HEK293T (cell line): ENCODE measurements around the gene ADGRG1.

ENCODE experiments used
- CTCF ChIA-PET: fragments of 350-600 bp; formaldehyde crosslinking; extraction: SDS; loops from one replicate; lab custom pipeline; 2021; ENCODE audit warnings: antibody characterized with exemption, inconsistent platforms; lab: Yijun Ruan, JAX
- POLR2A ChIA-PET: fragments of 350-600 bp; formaldehyde crosslinking; extraction: SDS; loops from one replicate; lab custom pipeline; 2020; ENCODE audit warnings: antibody characterized with exemption, inconsistent platforms; lab: Yijun Ruan, JAX
- DNase-seq: peaks from one replicate; pipeline ENCODE4 v3.0.0; 2012; ENCODE audit warnings: mixed read lengths; ENCODE audit errors: extremely low spot score
- ARNT ChIP-seq: fragments of 450-650 bp; IDR thresholded peaks from 2 replicates; pipeline ENCODE4 v1.6.1; 2017; ENCODE audit warnings: mild to moderate bottlenecking
- BHLHE40 ChIP-seq: fragments of 450-650 bp; IDR thresholded peaks from 2 replicates; pipeline ENCODE4 v1.6.1; 2016; ENCODE audit warnings: mild to moderate bottlenecking, moderate library complexity, borderline replicate concordance
- CTBP1 ChIP-seq: fragments of 450-650 bp; IDR thresholded peaks from 2 replicates; pipeline ENCODE4 v1.6.1; 2016; ENCODE audit warnings: borderline replicate concordance
- ELF4 ChIP-seq: fragments of 450-650 bp; IDR thresholded peaks from 2 replicates; pipeline ENCODE4 v1.6.1; 2017; ENCODE audit warnings: antibody characterized with exemption
- FOXA1 ChIP-seq: fragments of 450-650 bp; IDR thresholded peaks from 2 replicates; pipeline ENCODE4 v1.6.1; 2016; ENCODE audit warnings: mild to moderate bottlenecking
- FOXK2 ChIP-seq: fragments of 450-650 bp; IDR thresholded peaks from 2 replicates; pipeline ENCODE4 v1.6.1; 2016; ENCODE audit warnings: mild to moderate bottlenecking
- FOXM1 ChIP-seq: fragments of 450-650 bp; IDR thresholded peaks from 2 replicates; pipeline ENCODE4 v1.6.1; 2017; ENCODE audit warnings: mild to moderate bottlenecking, borderline replicate concordance
- HDGF ChIP-seq: fragments of 450-650 bp; IDR thresholded peaks from 2 replicates; pipeline ENCODE4 v1.6.1; 2017; ENCODE audit warnings: antibody characterized with exemption, borderline replicate concordance
- L3MBTL2 ChIP-seq: fragments of 450-650 bp; conservative IDR thresholded peaks from 2 replicates; pipeline ENCODE4 v1.6.1; 2016; ENCODE audit warnings: mild to moderate bottlenecking
- LEF1 ChIP-seq: fragments of 450-650 bp; IDR thresholded peaks from 2 replicates; pipeline ENCODE4 v1.6.1; 2017; ENCODE audit warnings: mild to moderate bottlenecking, borderline replicate concordance
- NFRKB ChIP-seq: fragments of 450-650 bp; IDR thresholded peaks from 2 replicates; pipeline ENCODE4 v1.6.1; 2016; ENCODE audit warnings: mild to moderate bottlenecking, moderate library complexity
- SP1 ChIP-seq: fragments of 450-650 bp; IDR thresholded peaks from 2 replicates; pipeline ENCODE4 v1.6.1; 2017
- SUZ12 ChIP-seq: fragments of 450-650 bp; IDR thresholded peaks from 2 replicates; pipeline ENCODE4 v1.6.1; 2016; ENCODE audit warnings: mild to moderate bottlenecking
- TARDBP ChIP-seq: fragments of 450-650 bp; IDR thresholded peaks from 2 replicates; pipeline ENCODE4 v1.6.1; 2016
- ZNF384 ChIP-seq: fragments of 450-650 bp; IDR thresholded peaks from 2 replicates; pipeline ENCODE4 v1.6.1; 2016
- TF ChIP-seq, protein P1 (sequence below): fragments of 450-650 bp; IDR thresholded peaks from 2 replicates; pipeline ENCODE4 v1.6.1; 2016

ADGRG1 gene

GRCh38 chr16:57618296-57619132 is 9.9 kb upstream of the ADGRG1 start:
- no peak for DNase-seq
- POLR2A ChIA-PET: interaction anchor here (0.7 kb wide), 1 partner anchor 511 kb away, joined by 3 read pairs; the partner anchor contains the start of gene CFAP20
- CTCF ChIA-PET: no interaction called here
- no peak for TF ChIP-seq NFRKB
- TF ChIP-seq HDGF: no peak
- no peak for TF ChIP-seq ARNT
- no peak for TF ChIP-seq FOXK2
- TF ChIP-seq FOXA1: no peak
- no peak for TF ChIP-seq ZNF384
- no peak for TF ChIP-seq CTBP1
- no peak for TF ChIP-seq TARDBP
- TF ChIP-seq L3MBTL2: no peak
- TF ChIP-seq ELF4: no peak
- no peak for TF ChIP-seq SP1
- no peak for TF ChIP-seq LEF1
- TF ChIP-seq BHLHE40: no peak
- TF ChIP-seq SUZ12: no peak
- TF ChIP-seq, protein P1, sequence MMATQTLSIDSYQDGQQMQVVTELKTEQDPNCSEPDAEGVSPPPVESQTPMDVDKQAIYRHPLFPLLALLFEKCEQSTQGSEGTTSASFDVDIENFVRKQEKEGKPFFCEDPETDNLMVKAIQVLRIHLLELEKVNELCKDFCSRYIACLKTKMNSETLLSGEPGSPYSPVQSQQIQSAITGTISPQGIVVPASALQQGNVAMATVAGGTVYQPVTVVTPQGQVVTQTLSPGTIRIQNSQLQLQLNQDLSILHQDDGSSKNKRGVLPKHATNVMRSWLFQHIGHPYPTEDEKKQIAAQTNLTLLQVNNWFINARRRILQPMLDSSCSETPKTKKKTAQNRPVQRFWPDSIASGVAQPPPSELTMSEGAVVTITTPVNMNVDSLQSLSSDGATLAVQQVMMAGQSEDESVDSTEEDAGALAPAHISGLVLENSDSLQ: no peak
- TF ChIP-seq FOXM1: no peak

- TF ChIP-seq, protein P1: no peak
- TF ChIP-seq FOXM1 (no peak), FOXK2 (no peak), ELF4 (no peak)
- ChIA-PET CTCF (no interaction called here), POLR2A (no interaction called here)
- DNase-seq: no peak
Observed at GRCh38 chr16:57619133-57619605, 9.3 kb upstream of the ADGRG1 start.

- CTCF ChIA-PET: no interaction called here
- no peak for TF ChIP-seq TARDBP
- TF ChIP-seq ZNF384: no peak
- no peak for TF ChIP-seq ELF4
- TF ChIP-seq FOXM1: no peak
- no peak for TF ChIP-seq LEF1
- no peak for TF ChIP-seq BHLHE40
- no peak for TF ChIP-seq SP1
- no peak for TF ChIP-seq SUZ12
- TF ChIP-seq HDGF: no peak
- TF ChIP-seq FOXA1: no peak
- TF ChIP-seq L3MBTL2: no peak
- TF ChIP-seq, protein P1: no peak
- TF ChIP-seq CTBP1: no peak
- no peak for DNase-seq
- POLR2A ChIA-PET: no interaction called here
Observed at GRCh38 chr16:57619606-57620334, 8.7 kb upstream of the ADGRG1 start.

- no peak for DNase-seq
- CTCF ChIA-PET: interaction anchor here (1.5 kb wide), 1 partner anchor 29 kb away, joined by 3 read pairs; no protein-coding TSS in a partner anchor
- TF ChIP-seq CTBP1: no peak
- no peak for TF ChIP-seq NFRKB
- TF ChIP-seq ZNF384: no peak
- TF ChIP-seq ELF4: no peak
- no peak for TF ChIP-seq L3MBTL2
- no peak for TF ChIP-seq LEF1
- no peak for TF ChIP-seq FOXM1
- TF ChIP-seq SP1: no peak
- TF ChIP-seq ARNT: no peak
- no peak for TF ChIP-seq TARDBP
- TF ChIP-seq BHLHE40: no peak
- TF ChIP-seq, protein P1: no peak
- TF ChIP-seq SUZ12: no peak
- no peak for TF ChIP-seq FOXK2
- TF ChIP-seq FOXA1: no peak
- no peak for TF ChIP-seq HDGF
- POLR2A ChIA-PET: no interaction called here
Observed at GRCh38 chr16:57620335-57621231, 7.8 kb upstream of the ADGRG1 start.
